K562 (cell line): ENCODE data around the gene NFIB. TPM values are rescaled to one million over a fixed set of nuclear protein-coding genes. Genes with fewer than 3 reads are reported as not detected.
A peak's percentile ranks its signal among the peaks of the same experiment; 100 is the strongest.

ENCODE experiments used
- CBFA2T2 ChIP-seq: fragments of 450-650 bp; conservative IDR thresholded peaks from 2 replicates; pipeline ENCODE4 v1.6.1; 2017; ENCODE audit warnings: mild to moderate bottlenecking
- CBX1 ChIP-seq: sonication (generic); IDR thresholded peaks from 2 replicates; pipeline ENCODE4 v1.6.1; 2016; ENCODE audit warnings: antibody characterized with exemption, low read depth, mild to moderate bottlenecking
- EGR1 ChIP-seq: fragments of 450-650 bp; conservative IDR thresholded peaks from 2 replicates; pipeline ENCODE4 v1.6.1; 2017; ENCODE audit warnings: mild to moderate bottlenecking
- FOXJ2 ChIP-seq: fragments of 200-800 bp; sonication (Bioruptor generic); IDR thresholded peaks from 2 replicates; pipeline ENCODE4 v1.6.1; 2016; ENCODE audit warnings: missing genetic modification characterization, missing compliant biosample characterization
- GATAD2B ChIP-seq: fragments of 450-650 bp; IDR thresholded peaks from 2 replicates; pipeline ENCODE4 v1.6.1; 2017; ENCODE audit warnings: mild to moderate bottlenecking, borderline replicate concordance
- MYC ChIP-seq, 2 experiments: fragments of 250-450 bp in 1 of 2; sonication (Bioruptor Pico) in 1 of 2; IDR thresholded peaks; 2 replicates each; pipeline versions ENCODE4 v1.5.1 to v1.6.1; 2012 to 2021; ENCODE audit warnings: low read depth in 2 of 2, borderline replicate concordance in 1 of 2, improper control_type of control experiment in 1 of 2, low read length in 1 of 2, mild to moderate bottlenecking in 1 of 2, moderate library complexity in 1 of 2
- NEUROD1 ChIP-seq: fragments of 150-350 bp; IDR thresholded peaks from 2 replicates; pipeline ENCODE4 v1.6.1; 2014; ENCODE audit warnings: borderline replicate concordance, low read length, low read depth; ENCODE audit not compliant: partially characterized antibody
- RCOR1 ChIP-seq, 2 experiments: IDR thresholded peaks; 2 replicates each; pipeline ENCODE4 v1.6.1; 2012; ENCODE audit warnings: low read depth in 2 of 2, low read length in 2 of 2, borderline replicate concordance in 1 of 2, improper control_type of control experiment in 1 of 2
- RNF2 ChIP-seq: sonication (generic); IDR thresholded peaks from 2 replicates; pipeline ENCODE4 v1.6.1; 2016
- SPI1 ChIP-seq: IDR thresholded peaks from 2 replicates; pipeline ENCODE4 v1.6.1; 2011; ENCODE audit warnings: low read depth, low read length, control low read depth, borderline replicate concordance
- TEAD4 ChIP-seq, 2 experiments: sonication (generic) in 1 of 2; formaldehyde crosslinking in 1 of 2; IDR thresholded peaks; 2 replicates each; pipeline versions ENCODE4 v1.6.1 to v1.8.0; 2012 to 2022; ENCODE audit warnings: borderline replicate concordance in 1 of 2, inconsistent platforms in 1 of 2, low read length in 1 of 2, mild to moderate bottlenecking in 1 of 2, missing genetic modification reagents in 1 of 2
- ZC3H8 ChIP-seq: fragments of 450-650 bp; IDR thresholded peaks from 2 replicates; pipeline ENCODE4 v1.6.1; 2017
- polyA plus RNA-seq, 8 experiments: library from polyadenylated mRNA; depleted of rRNA in 4 of 8; stranded (reverse) in 5 of 8; unstranded in 3 of 8; fragments of >200 nt; fragmentation: Nextera tagmentation in 2 of 8; fragmentation: Illumina TruSeq in 1 of 8; extraction: Ambion mirVana in 2 of 8; extraction: Trizol in 1 of 8; gene quantifications; 2 replicates each; pipeline versions ENCODE4 v1.2.1 to v1.2.3, GENCODE V29; 2011 to 2014; ENCODE audit warnings: inconsistent platforms in 1 of 8, missing spikeins in 1 of 8
- total RNA-seq, 7 experiments: library from RNA; depleted of rRNA in 6 of 7; stranded (reverse); fragments of >200 nt in 6 of 7; fragmentation: Illumina TruSeq in 2 of 7; extraction: Trizol in 2 of 7; gene quantifications; 2 replicates each; pipeline versions ENCODE4 v1.2.1 to v1.2.3, GENCODE V29; 2011 to 2021; ENCODE audit warnings: low replicate concordance in 1 of 7
- TF ChIP-seq, protein P1 (sequence below): fragments of 150-350 bp; IDR thresholded peaks from 2 replicates; pipeline ENCODE4 v1.6.1; 2014; ENCODE audit warnings: low read depth, mild to moderate bottlenecking, low read length, borderline replicate concordance
- TF ChIP-seq, protein P2 (sequence below): sonication (generic); formaldehyde crosslinking; IDR thresholded peaks from 2 replicates; pipeline ENCODE4 v1.8.0; 2022; ENCODE audit warnings: mild to moderate bottlenecking, missing genetic modification reagents

NFIB gene
- total and polyA plus RNA-seq, 9 of the 15 experiments (the other 6 are each of a cell fraction or from before 2014, with no cell fraction given), result 1.2 to 3.3 (median 1.9) TPM

DNA sequence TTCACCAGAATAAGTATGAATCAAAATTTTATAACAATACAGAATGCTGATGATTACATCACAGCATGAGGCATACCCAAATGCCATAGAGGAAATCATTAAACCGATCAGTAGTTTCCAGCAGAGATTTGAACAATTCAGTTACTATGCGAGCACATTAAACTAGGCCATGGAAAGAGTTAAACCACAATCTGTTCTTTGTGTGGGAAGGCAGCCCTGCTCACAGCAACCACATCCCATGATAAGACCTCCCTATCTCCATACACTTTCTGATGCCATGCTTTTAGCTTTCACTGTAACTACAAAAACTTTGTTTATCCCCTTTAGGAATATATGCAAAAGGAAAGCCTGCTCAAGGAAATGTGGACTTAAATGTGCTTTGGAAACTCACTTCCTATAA is 4.5 kb downstream of the NFIB start (continued):
- no peak for TF ChIP-seq ZC3H8
- TF ChIP-seq NEUROD1, result no peak
- peak; percentile 53 for TF ChIP-seq TEAD4 (IDR thresholded peaks at IDR 0.05; ENCODE audit: low read length)
- TF ChIP-seq TEAD4 (CRISPR knock-in tag; IDR thresholded peaks at IDR 0.05; ENCODE audit: borderline replicate concordance), result no peak
- 0 out of 2 replicates have a peak, but pooled peaks have one; percentile 7 for TF ChIP-seq CBFA2T2
- TF ChIP-seq GATAD2B, result no peak
- no peak for TF ChIP-seq CBX1
- TF ChIP-seq EGR1, result no peak
- no peak for TF ChIP-seq SPI1
- TF ChIP-seq FOXJ2, result no peak
- TF ChIP-seq, protein P1, sequence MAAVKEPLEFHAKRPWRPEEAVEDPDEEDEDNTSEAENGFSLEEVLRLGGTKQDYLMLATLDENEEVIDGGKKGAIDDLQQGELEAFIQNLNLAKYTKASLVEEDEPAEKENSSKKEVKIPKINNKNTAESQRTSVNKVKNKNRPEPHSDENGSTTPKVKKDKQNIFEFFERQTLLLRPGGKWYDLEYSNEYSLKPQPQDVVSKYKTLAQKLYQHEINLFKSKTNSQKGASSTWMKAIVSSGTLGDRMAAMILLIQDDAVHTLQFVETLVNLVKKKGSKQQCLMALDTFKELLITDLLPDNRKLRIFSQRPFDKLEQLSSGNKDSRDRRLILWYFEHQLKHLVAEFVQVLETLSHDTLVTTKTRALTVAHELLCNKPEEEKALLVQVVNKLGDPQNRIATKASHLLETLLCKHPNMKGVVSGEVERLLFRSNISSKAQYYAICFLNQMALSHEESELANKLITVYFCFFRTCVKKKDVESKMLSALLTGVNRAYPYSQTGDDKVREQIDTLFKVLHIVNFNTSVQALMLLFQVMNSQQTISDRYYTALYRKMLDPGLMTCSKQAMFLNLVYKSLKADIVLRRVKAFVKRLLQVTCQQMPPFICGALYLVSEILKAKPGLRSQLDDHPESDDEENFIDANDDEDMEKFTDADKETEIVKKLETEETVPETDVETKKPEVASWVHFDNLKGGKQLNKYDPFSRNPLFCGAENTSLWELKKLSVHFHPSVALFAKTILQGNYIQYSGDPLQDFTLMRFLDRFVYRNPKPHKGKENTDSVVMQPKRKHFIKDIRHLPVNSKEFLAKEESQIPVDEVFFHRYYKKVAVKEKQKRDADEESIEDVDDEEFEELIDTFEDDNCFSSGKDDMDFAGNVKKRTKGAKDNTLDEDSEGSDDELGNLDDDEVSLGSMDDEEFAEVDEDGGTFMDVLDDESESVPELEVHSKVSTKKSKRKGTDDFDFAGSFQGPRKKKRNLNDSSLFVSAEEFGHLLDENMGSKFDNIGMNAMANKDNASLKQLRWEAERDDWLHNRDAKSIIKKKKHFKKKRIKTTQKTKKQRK, result no peak
- 0 out of 2 replicates have a peak, but pooled peaks have one; percentile 33 for TF ChIP-seq RNF2
- TF ChIP-seq RCOR1 (IDR thresholded peaks at IDR 0.05; ENCODE audit: borderline replicate concordance in 1 of 2, low read depth in 2 of 2, low read length in 2 of 2), result peak in 1 of 2 experiments; percentile 97; a peak in 2 of 4 replicates
- TF ChIP-seq, protein P2, sequence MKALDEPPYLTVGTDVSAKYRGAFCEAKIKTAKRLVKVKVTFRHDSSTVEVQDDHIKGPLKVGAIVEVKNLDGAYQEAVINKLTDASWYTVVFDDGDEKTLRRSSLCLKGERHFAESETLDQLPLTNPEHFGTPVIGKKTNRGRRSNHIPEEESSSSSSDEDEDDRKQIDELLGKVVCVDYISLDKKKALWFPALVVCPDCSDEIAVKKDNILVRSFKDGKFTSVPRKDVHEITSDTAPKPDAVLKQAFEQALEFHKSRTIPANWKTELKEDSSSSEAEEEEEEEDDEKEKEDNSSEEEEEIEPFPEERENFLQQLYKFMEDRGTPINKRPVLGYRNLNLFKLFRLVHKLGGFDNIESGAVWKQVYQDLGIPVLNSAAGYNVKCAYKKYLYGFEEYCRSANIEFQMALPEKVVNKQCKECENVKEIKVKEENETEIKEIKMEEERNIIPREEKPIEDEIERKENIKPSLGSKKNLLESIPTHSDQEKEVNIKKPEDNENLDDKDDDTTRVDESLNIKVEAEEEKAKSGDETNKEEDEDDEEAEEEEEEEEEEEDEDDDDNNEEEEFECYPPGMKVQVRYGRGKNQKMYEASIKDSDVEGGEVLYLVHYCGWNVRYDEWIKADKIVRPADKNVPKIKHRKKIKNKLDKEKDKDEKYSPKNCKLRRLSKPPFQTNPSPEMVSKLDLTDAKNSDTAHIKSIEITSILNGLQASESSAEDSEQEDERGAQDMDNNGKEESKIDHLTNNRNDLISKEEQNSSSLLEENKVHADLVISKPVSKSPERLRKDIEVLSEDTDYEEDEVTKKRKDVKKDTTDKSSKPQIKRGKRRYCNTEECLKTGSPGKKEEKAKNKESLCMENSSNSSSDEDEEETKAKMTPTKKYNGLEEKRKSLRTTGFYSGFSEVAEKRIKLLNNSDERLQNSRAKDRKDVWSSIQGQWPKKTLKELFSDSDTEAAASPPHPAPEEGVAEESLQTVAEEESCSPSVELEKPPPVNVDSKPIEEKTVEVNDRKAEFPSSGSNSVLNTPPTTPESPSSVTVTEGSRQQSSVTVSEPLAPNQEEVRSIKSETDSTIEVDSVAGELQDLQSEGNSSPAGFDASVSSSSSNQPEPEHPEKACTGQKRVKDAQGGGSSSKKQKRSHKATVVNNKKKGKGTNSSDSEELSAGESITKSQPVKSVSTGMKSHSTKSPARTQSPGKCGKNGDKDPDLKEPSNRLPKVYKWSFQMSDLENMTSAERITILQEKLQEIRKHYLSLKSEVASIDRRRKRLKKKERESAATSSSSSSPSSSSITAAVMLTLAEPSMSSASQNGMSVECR (CRISPR knock-in tag), result no peak
- TF ChIP-seq MYC (IDR thresholded peaks at IDR 0.05; ENCODE audit: low read depth, low read length), result 0 out of 2 replicates have a peak, but pooled peaks have one; percentile 18
- no peak for TF ChIP-seq MYC (CRISPR knock-in tag; IDR thresholded peaks at IDR 0.05; ENCODE audit: borderline replicate concordance, low read depth)
